Spleen (tissue), 11 donors: ENCODE results near the gene CAMTA1. TPM values are rescaled to one million over a fixed set of nuclear protein-coding genes. Genes with fewer than 3 reads are reported as not detected.

Experiments used
- DNase-seq: peaks from one replicate; pipeline ENCODE4 v3.0.0-alpha.2; 2020
- H3K27ac ChIP-seq, 8 donors: fragments of 200-600 bp; sonication (generic) in 7 of 8; 1 replicate in 4 of 8; 2 replicates in 4 of 8; pipeline versions ENCODE4 v1.5.0 to v1.8.0; 2016 to 2021; ENCODE audit warnings: inconsistent platforms in 4 of 8, mild to moderate bottlenecking in 4 of 8, moderate library complexity in 1 of 8
- H3K27me3 ChIP-seq, 7 donors: fragments of 200-600 bp; sonication (generic) in 6 of 7; replicated peaks in 1 of 7; 1 replicate in 4 of 7; 2 replicates in 3 of 7; pipeline versions ENCODE4 v1.5.0 to v1.8.0; 2016 to 2021; ENCODE audit warnings: inconsistent platforms in 3 of 7, mild to moderate bottlenecking in 1 of 7
- H3K36me3 ChIP-seq, 6 donors: fragments of 200-600 bp; sonication (generic) in 5 of 6; 1 replicate in 4 of 6; 2 replicates in 2 of 6; pipeline versions ENCODE4 v1.5.0 to v1.8.0; 2016 to 2021; ENCODE audit warnings: inconsistent platforms in 2 of 6
- H3K4me1 ChIP-seq, 6 donors: fragments of 200-600 bp; sonication (generic) in 5 of 6; 1 replicate in 3 of 6; 2 replicates in 3 of 6; pipeline versions ENCODE4 v1.5.0 to v1.8.0; 2016 to 2021; ENCODE audit warnings: inconsistent platforms in 3 of 6
- H3K4me3 ChIP-seq, 8 donors: fragments of 200-600 bp; sonication (generic) in 7 of 8; 1 replicate in 4 of 8; 2 replicates in 4 of 8; pipeline versions ENCODE4 v1.5.0 to v1.8.0; 2016 to 2021; ENCODE audit warnings: inconsistent platforms in 4 of 8, mild to moderate bottlenecking in 4 of 8, moderate library complexity in 2 of 8
- H3K9me3 ChIP-seq, 8 donors: fragments of 200-600 bp; sonication (generic) in 7 of 8; 1 replicate in 4 of 8; 2 replicates in 4 of 8; pipeline versions ENCODE4 v1.5.0 to v1.8.0; 2016 to 2021; ENCODE audit warnings: inconsistent platforms in 4 of 8
- CTCF ChIP-seq, 11 experiments: fragments of 200-600 bp in 7 of 11; fragments of 450-650 bp in 4 of 11; sonication (generic) in 4 of 11; IDR thresholded peaks in 8 of 11; conservative IDR thresholded peaks in 3 of 11; 1 replicate in 7 of 11; 2 replicates in 4 of 11; pipeline versions ENCODE4 v1.4.0 to v1.8.0; 2016 to 2021; ENCODE audit warnings: antibody characterized with exemption in 11 of 11, inconsistent platforms in 4 of 11, mild to moderate bottlenecking in 1 of 11
- POLR2A ChIP-seq, 3 donors: fragments of 450-650 bp; IDR thresholded peaks; one replicate each; pipeline ENCODE4 v1.5.1; 2017; ENCODE audit warnings: antibody characterized with exemption in 3 of 3, mild to moderate bottlenecking in 1 of 3
- POLR2AphosphoS5 ChIP-seq, 3 donors: sonication (generic); formaldehyde crosslinking; IDR thresholded peaks; one replicate each; pipeline ENCODE4 v1.5.1; 2017; ENCODE audit warnings: antibody characterized with exemption in 3 of 3
- WGBS, 5 donors: extraction: QIAGEN DNeasy Blood & Tissue Kit in 3 of 5; methylation state at CpG; one replicate each; pipeline versions ENCODE4 v1.1.5 to v1.1.7; 2013 to 2018; 5-methylcytosine and 5-hydroxymethylcytosine counted together
- intact Hi-C: fragments of 100-400 bp; cut with DNase I; formaldehyde crosslinking; loops from one replicate; pipeline ENCODE4 v1.15.0; 2023; ENCODE audit warnings: low total_unique reads
- polyA plus RNA-seq, 3 donors: library from polyadenylated mRNA; stranded (reverse); fragments of 200-250 nt; gene quantifications; one replicate each; pipeline ENCODE4 v1.2.1, GENCODE V29; 2013
- total RNA-seq, 7 donors: library from RNA; depleted of rRNA in 3 of 7; stranded (reverse); fragments of >200 nt in 3 of 7; fragmentation: NEBNext Ultra II Directional in 4 of 7; extraction: Animal tissue kit (Norgen Biotek cat#: 25700) in 4 of 7; gene quantifications; one replicate each; pipeline versions ENCODE4 v1.1.0 to v1.2.1, GENCODE V29; 2016 to 2021
- donor health status: healthy with polysubstance abuse.
- donor health status: DM: no; HTN: no; CAD: no; lungs with moderate emphysema.
- donor health status: DM: no; HTN: no; CAD: no.
- donor health status: Bipolar disorder and iron deficiency.
- donor health status: healthy.
- donor health status: DM: no; HTN: no; CAD: no.
- donor health status: DM: yes; HTN: yes; CAD: no.

CAMTA1 gene
- total and polyA plus RNA-seq, 10 donors, result 53.0 to 106 (median 77.3) TPM

GRCh38 chr1:7003676-7004075, 218.4 kb downstream of the CAMTA1 start:
- Histone ChIP-seq H3K27ac (no peak overlapping the region), H3K9me3 (no peaks in the 10 kb centered on the region), H3K4me1 (no peaks in the 10 kb centered on the region), H3K27me3 (no peaks in the 10 kb centered on the region), H3K36me3 (no peaks in the 10 kb centered on the region), H3K4me3 (no peak overlapping the region)
- WGBS, 5 donors, result 64 to 74% (median 69%) methylated on average over 5 of the region's 5 CpGs
- no peak for DNase-seq
- intact Hi-C loops, result no loop called here
- TF ChIP-seq POLR2AphosphoS5 (IDR thresholded peaks at IDR 0.05) (no peak), POLR2A (IDR thresholded peaks at IDR 0.05) (no peak), CTCF (IDR thresholded peaks at IDR 0.05 in 8 of 11, conservative IDR thresholded peaks at IDR 0.05 in 3 of 11) (no peak)

- H3K36me3 ChIP-seq, result no peaks in the 10 kb centered on the region
- DNase-seq, result no peak
- intact Hi-C loops, result no loop called here
- H3K27ac ChIP-seq, result no peak overlapping the region
- H3K4me1 ChIP-seq, result no peaks in the 10 kb centered on the region
- TF ChIP-seq POLR2AphosphoS5 (IDR thresholded peaks at IDR 0.05), result no peak
- no peak for TF ChIP-seq POLR2A (IDR thresholded peaks at IDR 0.05)
- no peak for TF ChIP-seq CTCF (IDR thresholded peaks at IDR 0.05 in 8 of 11, conservative IDR thresholded peaks at IDR 0.05 in 3 of 11)
- H3K27me3 ChIP-seq, result no peaks in the 10 kb centered on the region
- WGBS, 5 donors, result 83 to 94% (median 88%) methylated on average over 1 of the region's 1 CpG
- H3K9me3 ChIP-seq, result no peaks in the 10 kb centered on the region
- no peak overlapping the region for H3K4me3 ChIP-seq
Measured at GRCh38 chr1:7004181-7004580, 218.9 kb downstream of the CAMTA1 start.

GRCh38 chr1:7005762-7006161, 220.5 kb downstream of the CAMTA1 start:
- intact Hi-C loops, result no loop called here
- Histone ChIP-seq H3K4me3 (no peak overlapping the region), H3K4me1 (no peaks in the 10 kb centered on the region), H3K27ac (no peak overlapping the region), H3K27me3 (no peaks in the 10 kb centered on the region), H3K36me3 (no peaks in the 10 kb centered on the region), H3K9me3 (no peaks in the 10 kb centered on the region)
- TF ChIP-seq CTCF (IDR thresholded peaks at IDR 0.05 in 8 of 11, conservative IDR thresholded peaks at IDR 0.05 in 3 of 11) (no peak), POLR2A (IDR thresholded peaks at IDR 0.05) (no peak), POLR2AphosphoS5 (IDR thresholded peaks at IDR 0.05) (no peak)
- peak; percentile 28 for DNase-seq
- 79 to 92% (median 89%) methylated on average over 4 of the region's 4 CpGs for WGBS, 5 donors

GRCh38 chr1:7006996-7007871, 222.0 kb downstream of the CAMTA1 start:
- Histone ChIP-seq H3K9me3 (no peaks in the 10 kb centered on the region), H3K36me3 (no peaks in the 10 kb centered on the region), H3K4me3 (no peak overlapping the region), H3K27ac (no peak overlapping the region), H3K27me3 (peaks cover 0 to 9% (median 0%) of the 10 kb centered on the region in 7 donors), H3K4me1 (no peaks in the 10 kb centered on the region)
- WGBS, 5 donors, result 88 to 93% (median 88%) methylated on average over 25 to 26 of the region's 26 CpGs
- intact Hi-C loops, result no loop called here
- TF ChIP-seq CTCF (IDR thresholded peaks at IDR 0.05 in 8 of 11, conservative IDR thresholded peaks at IDR 0.05 in 3 of 11), result no peak
- DNase-seq, result peak; percentile 46
